Panc1 (cell line): ENCODE data around the gene TGM5. TPM values are rescaled to one million over a fixed set of nuclear protein-coding genes. Genes with fewer than 3 reads are reported as not detected.

ENCODE experiments used
- ATAC-seq: fragments of 200-7000 bp; cut with Tn5 transposase; 2 replicates; pipeline ENCODE4 v1.9.1; 2020; ENCODE audit warnings: mild to moderate bottlenecking, moderate library complexity
- BruUV-seq: library from RNA; stranded (reverse); fragments of 400-500 nt; replicated peaks from 2 replicates; lab custom pipeline; 2021; lab: Mats Ljungman, UMichigan
- CTCF ChIA-PET: fragments of 300-600 bp; sonication (Branson Sonifier 250); formaldehyde crosslinking; loops from one replicate; lab custom pipeline; 2022; ENCODE audit warnings: antibody characterized with exemption; lab: Charles Lee
- POLR2A ChIA-PET: fragments of 300-600 bp; sonication (Branson Sonifier 250); formaldehyde crosslinking; loops from one replicate; lab custom pipeline; 2022; ENCODE audit warnings: antibody characterized with exemption; lab: Charles Lee
- DNase-seq: peaks from one replicate; pipeline ENCODE4 v3.0.0-alpha.2; 2010; ENCODE audit warnings: low read depth, low spot score
- H3K27ac ChIP-seq: 2 replicates; pipeline ENCODE4 v1.5.1; 2011; ENCODE audit warnings: mild to moderate bottlenecking, low read length, inconsistent platforms
- H3K27me3 ChIP-seq: fragments of 200-500 bp; sonication (Bioruptor generic); 2 replicates; pipeline ENCODE4 v1.6.0; 2014; ENCODE audit warnings: low read length, inconsistent platforms; ENCODE audit not compliant: control insufficient read depth, insufficient read depth
- H3K36me3 ChIP-seq: fragments of 200-500 bp; sonication (Bioruptor generic); 2 replicates; pipeline ENCODE4 v1.5.1; 2014; ENCODE audit warnings: inconsistent platforms, mild to moderate bottlenecking, low read length, moderate library complexity; ENCODE audit not compliant: control insufficient read depth, insufficient read depth
- H3K4me1 ChIP-seq: 2 replicates; pipeline ENCODE4 v1.5.1; 2011; ENCODE audit warnings: inconsistent platforms, mild to moderate bottlenecking, low read length, moderate library complexity; ENCODE audit not compliant: control insufficient read depth, insufficient read depth
- H3K4me3 ChIP-seq, 2 experiments: 2 replicates each; pipeline ENCODE4 v1.5.1; 2011 to 2012; ENCODE audit warnings: low read depth in 2 of 2, low read length in 2 of 2, mild to moderate bottlenecking in 2 of 2, inconsistent platforms in 1 of 2, moderate library complexity in 1 of 2
- H3K9me3 ChIP-seq: fragments of 200-500 bp; sonication (Bioruptor generic); 2 replicates; pipeline ENCODE4 v1.5.1; 2014; ENCODE audit warnings: low read depth, mild to moderate bottlenecking, inconsistent platforms, low read length, moderate library complexity; ENCODE audit not compliant: control insufficient read depth, insufficient read depth
- POLR2AphosphoS5 ChIP-seq: IDR thresholded peaks from 2 replicates; pipeline ENCODE4 v1.6.1; 2012; ENCODE audit warnings: mild to moderate bottlenecking, low read depth, low read length, moderate library complexity
- SIN3A ChIP-seq: IDR thresholded peaks from 2 replicates; pipeline ENCODE4 v1.6.1; 2012; ENCODE audit warnings: low read depth, mild to moderate bottlenecking, low read length, moderate library complexity, borderline replicate concordance; ENCODE audit not compliant: insufficient read depth
- TCF7L2 ChIP-seq: IDR thresholded peaks from 2 replicates; pipeline ENCODE4 v1.6.1; 2011; ENCODE audit warnings: mild to moderate bottlenecking, low read depth, low read length, inconsistent platforms
- in situ Hi-C: cut with HindIII; loops from 2 replicates; pipeline ENCODE4 v1.10.0; 2016; ENCODE audit warnings: low sequenced_read_pairs, low pct_unique_long_range_greater_than_20kb
- intact Hi-C: fragments of 100-400 bp; cut with micrococcal nuclease; formaldehyde crosslinking; loops from one replicate; pipeline ENCODE4 v1.10.0; 2022; ENCODE audit not compliant: unreplicated experiment
- total RNA-seq: library from RNA; stranded (reverse); gene quantifications from one replicate; pipeline ENCODE4 v1.2.1, GENCODE V29; 2021; ENCODE audit not compliant: unreplicated experiment
- TF ChIP-seq, protein P1 (sequence below), 2 experiments: IDR thresholded peaks; 2 replicates each; pipeline ENCODE4 v1.6.1; 2011 to 2012; ENCODE audit warnings: low read depth in 2 of 2, control low read depth in 1 of 2, low read length in 1 of 2, mild to moderate bottlenecking in 1 of 2, moderate library complexity in 1 of 2; ENCODE audit not compliant: insufficient read depth in 1 of 2
- TF ChIP-seq, protein P2 (sequence below): fragments of 450-650 bp; IDR thresholded peaks from 2 replicates; pipeline ENCODE4 v1.5.1; 2017; ENCODE audit warnings: mild to moderate bottlenecking

TGM5 gene
- total RNA-seq, 1 experiment from 2014 or later: not detected

DNA sequence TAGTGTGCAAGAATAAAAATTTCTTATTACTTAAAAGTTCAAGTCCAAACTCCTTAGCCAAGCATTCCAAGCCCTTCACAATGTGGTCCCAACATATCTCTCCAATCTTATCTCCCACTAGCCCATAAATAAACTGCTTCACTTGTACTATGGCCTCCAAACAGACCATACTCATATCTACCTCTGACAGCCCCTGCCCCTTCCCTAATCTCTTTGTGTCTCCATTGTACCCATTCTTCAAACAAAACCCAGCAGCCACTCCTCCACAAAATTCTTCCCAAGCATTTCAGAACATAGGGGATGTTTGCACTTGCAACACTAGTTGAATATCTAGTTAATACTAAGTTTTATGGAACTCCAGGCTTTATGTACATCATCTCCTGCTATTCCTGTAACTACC is 33.2 kb upstream of the TGM5 start:
- in situ Hi-C loops (no loop called here), intact Hi-C loops (no loop called here)
- CTCF ChIA-PET: no interaction called here
- no TSS peak for BruUV-seq
- H3K9me3 ChIP-seq: no peaks in the 10 kb centered on the region
- TF ChIP-seq, protein P1, sequence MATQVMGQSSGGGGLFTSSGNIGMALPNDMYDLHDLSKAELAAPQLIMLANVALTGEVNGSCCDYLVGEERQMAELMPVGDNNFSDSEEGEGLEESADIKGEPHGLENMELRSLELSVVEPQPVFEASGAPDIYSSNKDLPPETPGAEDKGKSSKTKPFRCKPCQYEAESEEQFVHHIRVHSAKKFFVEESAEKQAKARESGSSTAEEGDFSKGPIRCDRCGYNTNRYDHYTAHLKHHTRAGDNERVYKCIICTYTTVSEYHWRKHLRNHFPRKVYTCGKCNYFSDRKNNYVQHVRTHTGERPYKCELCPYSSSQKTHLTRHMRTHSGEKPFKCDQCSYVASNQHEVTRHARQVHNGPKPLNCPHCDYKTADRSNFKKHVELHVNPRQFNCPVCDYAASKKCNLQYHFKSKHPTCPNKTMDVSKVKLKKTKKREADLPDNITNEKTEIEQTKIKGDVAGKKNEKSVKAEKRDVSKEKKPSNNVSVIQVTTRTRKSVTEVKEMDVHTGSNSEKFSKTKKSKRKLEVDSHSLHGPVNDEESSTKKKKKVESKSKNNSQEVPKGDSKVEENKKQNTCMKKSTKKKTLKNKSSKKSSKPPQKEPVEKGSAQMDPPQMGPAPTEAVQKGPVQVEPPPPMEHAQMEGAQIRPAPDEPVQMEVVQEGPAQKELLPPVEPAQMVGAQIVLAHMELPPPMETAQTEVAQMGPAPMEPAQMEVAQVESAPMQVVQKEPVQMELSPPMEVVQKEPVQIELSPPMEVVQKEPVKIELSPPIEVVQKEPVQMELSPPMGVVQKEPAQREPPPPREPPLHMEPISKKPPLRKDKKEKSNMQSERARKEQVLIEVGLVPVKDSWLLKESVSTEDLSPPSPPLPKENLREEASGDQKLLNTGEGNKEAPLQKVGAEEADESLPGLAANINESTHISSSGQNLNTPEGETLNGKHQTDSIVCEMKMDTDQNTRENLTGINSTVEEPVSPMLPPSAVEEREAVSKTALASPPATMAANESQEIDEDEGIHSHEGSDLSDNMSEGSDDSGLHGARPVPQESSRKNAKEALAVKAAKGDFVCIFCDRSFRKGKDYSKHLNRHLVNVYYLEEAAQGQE (IDR thresholded peaks at IDR 0.05; ENCODE audit: insufficient read depth in 1 of 2, low read depth in 2 of 2, low read length in 1 of 2): no peak
- TF ChIP-seq TCF7L2 (no peak), POLR2AphosphoS5 (no peak)
- TF ChIP-seq, protein P2, sequence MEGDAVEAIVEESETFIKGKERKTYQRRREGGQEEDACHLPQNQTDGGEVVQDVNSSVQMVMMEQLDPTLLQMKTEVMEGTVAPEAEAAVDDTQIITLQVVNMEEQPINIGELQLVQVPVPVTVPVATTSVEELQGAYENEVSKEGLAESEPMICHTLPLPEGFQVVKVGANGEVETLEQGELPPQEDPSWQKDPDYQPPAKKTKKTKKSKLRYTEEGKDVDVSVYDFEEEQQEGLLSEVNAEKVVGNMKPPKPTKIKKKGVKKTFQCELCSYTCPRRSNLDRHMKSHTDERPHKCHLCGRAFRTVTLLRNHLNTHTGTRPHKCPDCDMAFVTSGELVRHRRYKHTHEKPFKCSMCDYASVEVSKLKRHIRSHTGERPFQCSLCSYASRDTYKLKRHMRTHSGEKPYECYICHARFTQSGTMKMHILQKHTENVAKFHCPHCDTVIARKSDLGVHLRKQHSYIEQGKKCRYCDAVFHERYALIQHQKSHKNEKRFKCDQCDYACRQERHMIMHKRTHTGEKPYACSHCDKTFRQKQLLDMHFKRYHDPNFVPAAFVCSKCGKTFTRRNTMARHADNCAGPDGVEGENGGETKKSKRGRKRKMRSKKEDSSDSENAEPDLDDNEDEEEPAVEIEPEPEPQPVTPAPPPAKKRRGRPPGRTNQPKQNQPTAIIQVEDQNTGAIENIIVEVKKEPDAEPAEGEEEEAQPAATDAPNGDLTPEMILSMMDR: no peak
- no peaks in the 10 kb centered on the region for H3K4me1 ChIP-seq
- no peak for ATAC-seq
- H3K4me3 ChIP-seq: no peak overlapping the region
- no peaks in the 10 kb centered on the region for H3K27me3 ChIP-seq
- no peaks in the 10 kb centered on the region for H3K36me3 ChIP-seq
- POLR2A ChIA-PET: no interaction called here
- no peak overlapping the region for H3K27ac ChIP-seq
- DNase-seq: no peak

DNA sequence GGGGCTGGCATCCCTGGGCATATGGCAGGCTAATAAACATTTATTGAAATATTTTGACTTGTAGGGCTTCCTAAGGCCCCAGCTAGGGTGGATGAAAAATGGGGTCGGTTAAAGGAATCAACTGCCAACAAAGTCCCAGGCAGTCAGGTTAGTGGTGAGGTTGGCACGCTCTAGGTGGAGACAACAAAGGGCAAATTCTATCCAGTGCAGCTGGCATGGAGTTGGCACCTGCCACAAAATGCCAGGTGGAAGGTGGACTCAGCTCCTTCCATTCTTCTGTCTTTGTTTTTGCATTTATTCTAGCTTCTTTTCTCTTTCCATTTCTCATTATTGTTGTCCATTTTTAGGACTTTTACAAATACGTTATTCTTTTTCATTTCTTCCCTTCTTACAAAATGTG is 32.7 kb upstream of the TGM5 start:
- in situ Hi-C loops (no loop called here), intact Hi-C loops (no loop called here)
- DNase-seq: no peak
- POLR2A ChIA-PET: no interaction called here
- TF ChIP-seq TCF7L2: no peak
- TF ChIP-seq POLR2AphosphoS5: no peak
- TF ChIP-seq, protein P2: no peak
- TF ChIP-seq, protein P1 (IDR thresholded peaks at IDR 0.05; ENCODE audit: insufficient read depth in 1 of 2, low read depth in 2 of 2, low read length in 1 of 2): no peak
- no peak for TF ChIP-seq SIN3A
- CTCF ChIA-PET: no interaction called here
- H3K9me3 ChIP-seq: no peaks in the 10 kb centered on the region
- no peaks in the 10 kb centered on the region for H3K4me1 ChIP-seq
- no TSS peak for BruUV-seq
- no peak overlapping the region for H3K4me3 ChIP-seq
- ATAC-seq: no peak
- no peak overlapping the region for H3K27ac ChIP-seq
- H3K36me3 ChIP-seq: no peaks in the 10 kb centered on the region
- H3K27me3 ChIP-seq: peaks cover under 1% of the 10 kb centered on the region; the same call in 1 of the 2 replicates
